ENCODE results near the gene PPARG.
"Not testable (repeated sequence)": the region's sequence is repeated elsewhere in the genome, so short reads cannot be mapped to it uniquely, and the experiment has no call there.

PPARG gene

DNA sequence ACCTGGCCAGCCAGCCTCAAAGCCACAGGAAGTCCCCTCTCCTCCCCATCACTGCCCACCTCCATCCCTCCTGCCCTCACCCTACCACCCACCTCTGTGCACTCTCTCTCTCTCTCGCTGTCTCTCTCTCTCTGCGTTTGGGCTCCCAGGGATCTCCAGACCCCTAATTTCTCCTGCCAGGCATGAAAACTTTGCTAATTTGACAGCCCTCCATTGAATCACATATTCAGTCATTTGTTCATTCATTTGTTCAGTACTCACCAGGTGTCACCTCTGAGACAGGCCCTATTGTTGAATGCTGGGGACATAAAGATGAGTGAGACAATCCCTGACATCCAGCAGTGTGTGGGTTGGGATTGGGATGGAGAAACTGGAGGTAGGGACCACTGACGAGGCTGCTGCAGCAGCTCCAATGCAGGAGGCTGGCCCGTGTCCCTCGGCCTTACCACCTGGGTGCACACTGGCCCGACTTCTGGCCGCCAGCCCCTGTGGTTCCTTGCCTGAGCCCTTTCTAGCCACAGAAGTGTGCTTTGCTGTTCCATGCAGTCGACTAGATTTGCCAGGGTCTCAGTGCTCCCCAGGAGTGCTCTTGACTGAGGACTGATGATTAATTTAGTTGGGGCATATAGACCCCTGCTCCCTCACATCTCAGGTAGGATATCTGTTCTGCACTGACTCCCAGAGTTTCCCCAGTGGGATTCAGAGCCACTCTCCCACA is 156.8 kb downstream of the PPARG start:
- DNase-seq: no peak

DNA sequence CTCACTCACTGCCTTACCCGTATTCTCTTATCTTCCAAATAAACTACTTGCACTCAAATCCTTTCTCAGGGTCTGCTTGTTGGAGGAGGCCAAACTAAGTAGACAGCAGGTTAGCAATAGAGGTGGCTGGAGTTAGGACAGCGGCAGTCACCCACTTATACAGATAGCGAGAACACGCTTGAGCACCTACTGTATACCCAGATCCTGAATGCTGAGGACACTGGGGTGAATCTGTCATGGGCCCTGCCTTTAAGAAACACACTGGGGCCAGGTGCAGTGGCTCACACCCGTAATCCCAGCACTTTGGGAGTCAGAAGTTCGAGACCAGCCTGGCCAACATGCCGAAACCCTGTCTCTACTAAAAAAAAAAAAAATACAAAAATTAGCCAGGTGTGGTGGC is 157.4 kb downstream of the PPARG start:
- DNase-seq: no peak

DNA sequence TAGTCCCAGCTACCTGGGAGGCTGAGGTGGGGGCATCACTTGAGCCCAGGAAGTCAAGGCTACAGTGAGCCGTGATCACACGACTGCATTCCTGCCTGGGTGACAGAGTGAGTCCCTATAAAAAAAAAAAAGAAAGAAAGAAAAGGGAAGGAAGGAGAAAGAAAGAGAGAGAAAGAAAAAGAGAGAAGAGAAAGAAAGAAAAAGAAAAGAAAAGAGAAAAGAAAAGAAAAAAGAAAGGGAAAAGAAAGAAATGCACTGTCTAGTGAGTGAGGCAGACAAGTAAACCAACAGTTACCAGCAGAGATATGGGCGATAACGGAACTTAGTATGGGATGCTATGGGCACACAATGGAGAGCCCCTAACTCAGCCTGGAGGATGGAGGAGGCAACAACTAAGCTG is 158.2 kb downstream of the PPARG start:
- no peak for DNase-seq

DNA sequence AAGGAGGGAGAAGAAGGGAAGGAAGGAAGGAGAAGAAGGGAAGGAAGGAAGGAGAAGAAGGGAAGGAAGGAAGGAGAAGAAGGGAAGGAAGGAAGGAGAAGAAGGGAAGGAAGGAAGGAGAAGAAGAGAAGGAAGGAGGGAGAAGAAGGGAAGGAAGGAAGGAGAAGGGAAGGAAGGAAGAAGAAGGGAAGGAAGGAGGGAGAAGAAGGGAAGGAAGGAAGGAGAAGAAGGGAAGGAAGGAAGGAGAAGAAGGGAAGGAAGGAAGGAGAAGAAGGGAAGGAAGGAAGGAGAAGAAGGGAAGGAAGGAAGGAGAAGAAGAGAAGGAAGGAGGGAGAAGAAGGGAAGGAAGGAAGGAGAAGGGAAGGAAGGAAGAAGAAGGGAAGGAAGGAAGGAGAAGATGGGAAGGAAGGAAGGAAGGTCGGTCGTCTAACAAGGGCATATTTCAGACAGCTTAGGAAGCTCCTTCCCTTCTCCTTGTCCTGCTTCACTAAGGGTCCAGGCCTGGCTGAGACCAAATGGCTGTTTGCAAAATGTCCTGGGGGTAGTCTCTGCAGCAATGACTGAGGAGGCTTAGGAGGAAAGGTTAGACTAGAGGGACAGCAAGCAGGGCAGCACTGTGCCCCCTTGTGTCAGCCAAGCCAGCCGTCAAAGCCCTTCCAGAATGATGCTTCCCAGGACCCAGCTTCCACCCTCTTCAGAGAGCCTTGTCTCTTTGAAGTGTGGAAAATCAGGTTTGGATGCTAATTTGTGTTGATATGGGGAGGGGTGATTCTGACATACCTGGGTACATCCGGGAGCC is 159.7 kb downstream of the PPARG start:
- not testable (repeated sequence) for DNase-seq

DNA sequence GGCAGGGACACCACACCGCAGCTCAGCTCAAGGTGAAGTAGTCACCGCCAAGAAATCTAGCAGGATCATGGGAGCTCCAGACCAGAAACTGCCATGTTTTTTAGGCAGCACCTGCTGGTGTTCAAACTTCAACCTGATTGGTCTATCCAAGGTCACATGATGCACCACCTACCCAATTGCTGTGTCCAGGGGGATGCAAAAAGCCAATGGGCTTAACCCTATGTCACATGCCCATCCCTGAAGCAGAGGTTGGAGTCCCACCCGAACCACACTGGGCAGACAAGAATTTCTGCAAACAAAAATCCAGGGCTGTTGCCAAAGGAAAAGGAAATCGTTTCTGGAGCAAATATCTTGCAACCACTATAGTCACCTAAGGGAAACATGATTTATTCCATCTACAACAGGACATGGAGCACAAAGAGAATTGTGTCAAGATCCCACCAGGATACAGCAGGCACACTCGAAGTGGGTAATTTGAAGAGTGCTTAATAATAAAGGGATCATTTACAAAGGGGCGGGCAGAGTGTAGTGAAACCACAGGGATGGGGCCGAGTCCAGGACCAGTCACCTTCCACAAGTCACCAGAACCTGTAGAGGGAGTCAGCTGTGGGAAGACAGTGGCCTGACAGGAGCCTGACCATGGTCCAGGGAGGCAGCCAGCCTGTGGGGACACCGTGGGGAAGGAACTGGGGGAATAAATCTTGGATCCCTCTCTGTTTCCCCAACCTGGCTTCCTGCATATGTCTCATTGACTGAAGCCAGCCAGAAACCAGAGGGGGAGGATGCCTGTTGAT is 161.2 kb downstream of the PPARG start:
- DNase-seq: no peak

DNA sequence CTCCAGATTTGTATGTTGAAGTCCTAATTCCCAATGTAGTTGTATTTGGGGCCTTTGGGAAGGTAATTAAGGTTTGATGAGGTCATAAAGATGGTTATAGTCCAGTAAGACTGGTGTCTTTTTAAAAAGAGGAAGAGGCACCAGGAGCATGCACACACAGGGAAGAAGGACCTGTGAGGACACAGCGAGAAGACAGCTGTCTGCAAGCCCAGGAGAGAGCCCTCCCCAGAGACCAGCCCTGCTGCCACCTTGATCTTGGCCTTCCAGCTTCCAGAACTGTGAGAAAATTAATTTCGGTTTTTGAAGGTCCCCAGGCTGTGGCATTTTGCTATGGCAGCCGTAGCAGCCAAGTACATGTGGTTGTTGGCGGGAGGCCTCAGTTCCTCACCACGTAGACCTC is 162.6 kb downstream of the PPARG start:
- DNase-seq: no peak

DNA sequence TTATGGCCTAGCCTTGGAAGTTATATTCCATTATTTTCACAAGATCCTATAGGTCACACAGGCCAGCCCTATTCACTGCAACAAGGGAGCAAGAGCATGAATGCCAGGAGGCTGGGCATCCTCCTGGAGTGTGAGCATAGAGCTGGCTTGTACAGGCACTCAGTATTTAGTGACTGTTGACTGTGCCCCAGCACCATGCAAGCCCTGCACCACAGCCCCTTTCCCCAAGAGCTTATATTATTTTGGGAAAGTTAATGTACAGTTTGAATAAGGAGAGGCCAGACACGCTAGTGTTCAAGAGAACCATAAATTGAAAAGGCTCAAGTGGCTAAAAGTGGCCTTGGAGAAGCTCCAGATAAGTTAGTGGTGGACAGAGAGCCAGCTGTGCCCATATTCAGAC is 163.1 kb downstream of the PPARG start:
- no peak for DNase-seq

DNA sequence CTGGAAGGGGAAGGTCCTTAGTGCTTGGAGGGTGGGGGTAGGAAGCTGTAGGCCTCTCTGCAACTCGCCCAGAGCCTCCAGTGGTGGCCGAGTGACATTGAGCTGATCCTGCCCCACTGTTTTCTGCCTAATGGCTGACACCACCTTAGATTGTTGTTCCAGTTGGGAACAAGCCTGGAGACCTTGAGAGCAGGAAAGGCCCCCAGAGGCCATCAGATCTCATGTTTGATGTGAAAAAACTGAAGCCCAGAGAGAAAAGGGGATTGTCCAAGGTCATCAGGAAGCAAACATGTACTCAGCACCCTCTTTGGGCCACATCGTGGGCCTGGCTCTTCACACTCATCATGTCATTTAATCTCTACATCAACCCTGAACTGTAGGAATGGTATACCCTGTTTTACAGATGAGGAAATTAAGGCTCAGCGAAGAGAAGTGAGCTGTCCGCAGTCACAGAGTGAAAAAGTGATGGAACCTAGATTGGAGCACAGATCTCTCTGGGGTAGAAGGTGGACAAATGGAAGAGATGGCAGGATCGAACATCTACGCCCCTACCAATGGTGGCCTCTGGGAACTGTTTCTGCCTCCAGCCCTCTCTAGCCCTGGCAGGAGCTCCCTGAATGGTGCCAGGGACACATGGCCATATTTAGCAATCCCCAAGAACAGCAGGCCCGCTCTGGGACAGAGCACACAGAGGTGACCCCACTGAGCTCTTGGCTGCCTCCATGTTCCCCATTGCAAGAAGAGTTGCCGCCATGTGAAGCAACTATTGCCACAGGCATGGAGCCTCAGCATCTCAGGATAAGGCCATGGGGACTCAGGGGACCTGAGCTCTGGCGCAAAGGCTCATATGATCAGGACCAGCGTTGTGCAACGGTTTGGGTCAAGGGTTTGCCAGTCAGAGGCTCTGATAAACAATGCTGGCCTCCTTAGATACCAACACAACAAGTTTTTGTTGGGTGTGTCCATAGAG is 163.8 kb downstream of the PPARG start:
- DNase-seq: no peak

DNA sequence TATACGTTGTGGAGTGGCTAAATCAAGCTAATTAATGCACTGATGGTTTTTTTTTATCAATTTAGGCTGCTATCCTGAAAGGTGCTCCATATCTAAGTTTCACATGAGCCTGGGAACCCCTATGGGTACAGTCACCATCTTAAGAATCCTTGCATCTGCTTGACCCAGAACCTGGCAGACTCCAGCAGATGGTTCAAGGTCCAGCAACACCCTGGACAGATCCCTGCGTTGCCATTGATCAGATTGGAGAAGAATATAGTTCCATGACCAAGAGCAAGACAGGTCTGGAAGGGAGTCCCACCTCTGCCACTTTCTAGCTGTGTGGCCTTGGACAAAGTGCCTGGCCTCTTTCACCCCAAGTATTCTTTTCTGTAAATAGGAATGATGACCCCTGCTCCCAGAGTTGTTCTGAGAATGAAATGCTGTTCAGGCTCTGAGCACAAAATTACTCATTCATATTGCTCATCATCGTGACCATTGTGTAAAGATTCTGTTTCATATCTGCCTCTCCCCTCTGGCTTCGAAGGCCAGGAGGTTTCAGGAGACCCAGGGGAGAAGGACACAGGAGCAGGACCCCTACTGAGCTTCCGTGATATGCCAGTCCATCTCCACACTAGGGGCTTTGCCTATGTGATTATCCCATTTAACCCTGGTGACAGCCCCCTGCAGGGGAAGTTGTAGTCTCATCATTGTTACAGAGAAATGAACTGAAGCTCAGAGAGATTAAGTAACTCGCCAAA is 165.4 kb downstream of the PPARG start:
- no peak for DNase-seq

DNA sequence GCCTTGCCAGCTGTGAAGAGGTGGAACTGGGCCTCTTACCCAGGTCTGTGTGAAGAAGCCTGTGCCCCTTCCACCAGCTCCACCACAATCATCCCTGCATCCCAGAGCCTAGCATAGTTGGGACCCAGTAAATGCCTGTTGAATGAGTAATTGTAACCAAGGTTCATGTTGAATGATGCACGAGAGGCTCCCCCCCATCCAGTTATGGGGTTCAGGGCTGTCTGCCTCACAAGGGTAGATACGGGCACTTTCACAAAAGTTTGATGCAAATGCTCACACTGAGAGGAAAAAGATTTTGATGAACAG is 165.9 kb downstream of the PPARG start:
- DNase-seq: no peak

DNA sequence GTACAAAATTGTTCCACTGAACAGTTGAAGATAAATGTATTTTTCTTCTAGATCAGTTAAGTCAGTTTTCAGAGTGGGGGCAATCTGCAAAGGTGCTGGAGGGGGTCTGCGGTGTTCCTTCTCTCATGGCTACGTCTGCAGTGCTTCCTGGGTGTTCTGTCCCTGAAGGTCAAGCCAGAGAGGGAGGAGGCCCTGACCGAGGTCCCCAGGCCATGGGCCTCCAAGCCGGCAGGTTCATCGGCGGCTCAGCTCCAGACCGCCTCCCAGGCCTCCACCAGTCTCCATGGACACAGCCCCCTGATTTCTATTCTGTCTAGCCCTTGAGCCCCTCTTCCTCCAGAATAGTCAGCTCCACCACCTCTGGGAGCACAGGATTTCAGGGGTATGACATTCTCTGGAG is 166.9 kb downstream of the PPARG start:
- DNase-seq: no peak

DNA sequence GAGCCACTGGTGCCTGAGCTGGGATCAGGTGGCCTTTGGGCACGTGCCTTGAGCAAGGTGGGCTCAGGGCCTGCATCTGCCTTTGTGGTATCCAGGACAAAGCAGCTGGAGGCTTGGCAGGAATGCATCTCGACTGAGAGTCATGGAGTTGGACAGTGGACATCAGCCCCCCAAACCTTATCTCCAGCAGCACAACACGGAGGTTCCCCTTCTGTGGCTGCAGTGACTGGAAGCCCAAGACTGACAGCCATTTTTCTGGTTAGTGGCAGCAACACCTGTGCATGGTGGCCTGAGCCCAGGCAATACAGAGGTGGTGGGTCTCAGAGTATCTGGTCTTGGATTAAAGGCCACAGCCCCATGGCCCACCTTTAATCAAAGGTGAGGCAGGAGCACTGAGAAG is 167.6 kb downstream of the PPARG start:
- no peak for DNase-seq

DNA sequence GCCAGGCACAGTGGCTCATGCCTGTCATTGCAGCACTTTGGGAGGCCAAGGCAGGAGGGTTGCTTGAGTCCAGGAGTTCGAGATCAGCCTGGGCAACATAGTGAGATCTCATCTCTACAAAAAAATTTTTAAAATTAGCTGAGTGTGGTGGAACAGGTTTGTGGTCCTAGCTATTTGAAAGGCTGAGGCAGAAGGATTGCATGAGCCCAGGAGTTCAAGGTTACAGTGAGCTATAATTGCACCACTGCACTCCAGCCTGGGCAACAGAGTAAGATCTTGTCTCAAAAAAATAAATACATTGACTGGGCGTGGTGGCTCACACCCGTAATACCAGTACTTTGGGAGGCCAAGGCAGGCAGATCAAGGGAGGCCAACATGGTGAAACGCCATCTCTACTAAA is 168.5 kb downstream of the PPARG start:
- not testable (repeated sequence) for DNase-seq

DNA sequence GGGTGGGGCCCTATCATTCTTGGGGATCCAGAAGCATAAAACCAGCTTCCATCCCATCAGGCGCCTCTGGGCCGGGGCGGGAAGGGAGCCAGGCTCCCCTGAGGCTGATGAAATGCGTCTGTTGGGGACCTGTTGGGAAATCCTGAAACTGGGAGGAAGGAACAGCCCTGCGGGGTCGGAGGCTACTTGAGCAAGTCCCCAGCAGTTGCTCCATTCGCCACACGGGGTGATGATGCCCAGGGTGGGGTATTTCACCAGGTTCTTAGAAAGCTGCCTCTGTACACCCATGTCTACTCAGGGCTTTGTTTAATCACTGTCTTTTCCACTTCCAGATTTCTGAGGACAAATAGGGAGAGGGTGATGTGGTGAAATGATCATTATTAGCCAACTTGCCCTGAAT is 170.0 kb downstream of the PPARG start:
- no peak for DNase-seq

DNA sequence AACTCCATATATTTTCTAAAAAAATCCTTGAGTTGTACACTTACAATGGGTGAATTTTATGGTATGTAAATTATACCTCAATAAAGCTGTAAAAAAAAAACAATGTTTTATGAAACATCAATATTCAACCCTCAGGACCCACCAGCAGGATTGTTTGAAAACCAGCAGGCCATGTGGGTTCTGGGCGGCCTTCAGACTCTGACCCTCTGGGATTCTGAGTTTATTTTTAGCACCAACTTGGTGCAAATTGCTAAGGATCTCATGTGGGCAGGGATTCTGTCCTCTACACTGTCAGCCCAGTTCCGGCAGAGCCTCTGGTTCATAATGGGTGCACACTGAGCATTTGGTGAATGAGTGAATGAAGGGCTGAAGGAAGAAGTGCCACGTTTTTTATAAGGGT is 171.3 kb downstream of the PPARG start:
- DNase-seq: no peak

DNA sequence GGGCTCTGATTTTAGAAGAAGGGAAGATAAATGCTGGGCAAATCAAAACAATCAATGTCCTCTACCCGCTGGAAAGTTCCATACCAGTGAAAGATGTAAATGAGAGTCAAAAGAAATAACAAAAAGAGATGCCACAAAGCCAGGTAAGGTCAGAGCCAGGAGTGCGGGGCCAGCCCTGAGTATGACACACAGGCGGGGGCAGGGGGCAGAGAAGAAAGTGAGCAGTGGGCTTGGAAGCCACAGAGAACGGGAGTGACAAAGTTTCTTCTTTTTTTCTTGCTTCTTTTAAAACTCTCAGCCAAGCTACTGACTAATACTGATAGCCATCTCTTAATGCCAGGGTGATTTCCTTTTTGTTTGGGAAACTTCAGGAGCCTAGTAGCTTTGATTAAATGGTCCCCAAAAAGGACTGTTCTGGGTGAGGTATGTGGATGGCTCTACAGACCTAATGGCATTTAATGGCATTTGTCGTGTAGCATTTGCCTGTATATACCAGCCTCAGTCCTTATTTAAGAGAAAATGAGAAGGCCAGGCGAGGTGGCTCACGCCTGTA is 172.3 kb downstream of the PPARG start:
- peak in 1 of 2 donors; percentile 24 for DNase-seq

DNA sequence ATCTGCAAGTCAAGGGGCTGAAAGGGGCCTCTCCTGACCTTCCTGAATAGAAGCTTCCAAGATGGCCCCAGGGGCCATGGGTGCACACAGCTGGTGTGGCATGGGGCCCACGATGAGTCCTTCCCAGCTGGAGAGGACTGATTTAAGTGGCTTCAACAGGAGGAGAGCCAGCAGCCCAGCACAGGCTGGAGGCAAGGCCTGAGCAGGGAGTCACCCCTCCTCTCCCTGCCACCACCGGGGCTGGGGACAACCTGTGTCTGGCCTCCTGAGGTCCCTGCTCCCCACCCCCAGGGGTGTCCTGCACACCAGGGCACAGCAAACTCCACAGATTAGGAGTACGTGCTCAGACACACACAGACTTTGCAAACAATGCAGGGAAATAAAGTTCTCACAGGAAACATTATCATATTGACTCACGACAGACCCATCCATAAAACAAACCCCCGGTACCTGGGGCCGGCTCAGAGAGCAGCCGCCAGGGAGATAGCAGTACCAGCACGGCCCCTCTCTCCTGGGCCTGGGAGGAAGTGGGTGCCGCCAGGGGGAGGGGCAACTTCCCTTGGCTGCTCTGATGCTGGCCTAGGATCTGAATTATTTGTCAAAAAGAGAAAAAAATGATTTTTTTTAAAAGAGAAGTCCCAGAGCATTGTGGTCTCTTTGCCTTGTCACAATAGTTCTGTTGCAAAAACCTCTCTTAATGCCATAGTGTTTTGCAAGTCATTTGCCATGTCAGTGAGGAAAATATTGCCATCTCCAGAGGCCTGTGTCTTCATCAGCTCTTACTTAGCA is 173.5 kb downstream of the PPARG start:
- DNase-seq: peak in 1 of 2 donors; percentile 28

DNA sequence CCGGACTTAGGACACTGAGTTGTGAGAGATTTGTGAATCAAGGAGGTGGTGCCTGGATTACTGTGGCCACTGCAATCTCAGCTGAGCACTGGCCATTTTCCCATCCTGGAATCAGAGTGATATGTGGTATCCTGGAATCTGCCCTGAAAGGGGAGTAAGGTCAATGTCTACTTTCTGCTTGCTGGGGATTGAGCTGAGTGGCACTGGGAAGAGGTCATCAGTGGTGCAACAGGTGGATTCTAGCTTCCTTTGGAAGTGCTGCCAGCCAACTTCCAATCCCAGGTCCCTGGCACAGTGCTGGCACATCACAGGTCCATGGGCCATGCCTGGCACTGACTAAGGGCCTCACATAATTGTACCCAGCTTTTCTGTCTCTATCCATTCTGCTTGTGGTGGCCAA is 174.8 kb downstream of the PPARG start:
- no peak for DNase-seq

DNA sequence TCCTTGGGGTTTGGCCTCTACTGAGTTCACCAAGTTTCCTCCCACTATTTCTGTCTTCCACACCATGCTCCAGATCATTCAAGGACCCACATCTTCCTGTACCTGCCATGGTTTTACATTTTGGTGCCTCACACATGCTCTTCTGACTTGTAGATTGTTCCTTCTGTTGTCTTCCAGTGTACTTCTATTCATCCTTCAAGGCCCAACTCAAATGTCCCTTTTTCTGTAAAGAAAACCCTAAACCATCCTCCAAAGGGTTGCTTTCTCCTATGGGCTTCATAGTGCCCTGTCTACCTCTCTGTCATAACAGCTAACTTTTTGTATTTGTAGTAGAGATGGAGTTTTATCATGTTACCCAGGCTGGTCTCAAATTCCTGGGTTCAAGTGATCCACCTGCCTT is 175.3 kb downstream of the PPARG start:
- DNase-seq: no peak

DNA sequence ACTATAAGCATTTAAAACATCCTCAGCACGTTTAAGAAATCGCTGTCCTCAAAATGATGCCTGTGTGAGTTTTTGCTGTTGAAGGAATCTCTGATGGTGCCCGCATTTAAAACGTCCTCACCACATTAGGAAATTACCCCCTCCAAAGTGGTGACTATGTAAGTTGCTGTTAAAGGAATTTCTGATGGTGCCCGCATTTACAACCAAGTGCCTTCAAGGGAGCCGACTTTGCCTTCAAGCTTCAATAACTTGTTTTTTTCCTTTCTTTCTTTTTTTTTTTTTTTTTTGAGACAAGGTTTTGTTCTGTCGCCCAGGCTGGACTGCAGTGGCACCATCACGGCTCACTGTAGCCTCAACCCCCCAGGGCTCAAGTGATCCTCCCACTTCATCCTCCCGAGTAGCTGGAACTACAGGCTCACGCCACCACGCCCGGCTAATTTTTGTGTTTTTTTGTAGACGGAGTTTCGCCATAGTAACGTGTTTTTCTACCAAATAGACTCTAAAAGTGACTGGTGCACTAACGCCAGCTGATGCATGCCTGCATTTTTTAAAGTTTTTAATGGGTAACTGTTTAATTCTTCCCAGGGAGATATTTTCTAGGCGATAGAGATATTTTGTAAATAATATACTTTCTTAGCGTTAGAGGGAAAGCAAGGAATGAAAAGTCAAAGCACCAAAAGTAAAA is 176.4 kb downstream of the PPARG start:
- DNase-seq: no peak
